ENCODE data around the gene TXLNA. TPM values are rescaled to one million over a fixed set of nuclear protein-coding genes. Genes with fewer than 3 reads are reported as not detected.

The TXLNA gene
- polyA plus RNA-seq, 1 donor: 33.7 TPM

DNA sequence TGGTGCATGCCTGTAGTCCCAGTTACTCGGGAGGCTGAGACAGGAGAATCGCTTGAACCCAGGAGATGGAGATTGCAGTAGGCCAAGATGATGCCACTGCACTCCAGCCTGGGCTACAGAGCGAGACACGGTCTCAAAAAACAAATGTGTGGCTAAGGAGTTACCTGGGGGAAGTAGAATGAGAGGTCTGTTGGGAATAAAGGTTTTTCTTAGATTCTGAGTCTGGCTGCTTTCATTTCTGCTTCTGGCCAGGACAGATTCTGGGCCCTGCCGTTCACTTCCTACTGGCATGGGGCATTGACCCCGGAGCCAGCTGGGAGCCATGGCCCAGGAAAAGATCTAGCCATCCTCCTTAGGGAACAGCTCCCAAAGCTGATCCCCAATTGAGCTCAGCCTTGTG lies 29.0 kb downstream of the TXLNA start:
- no peaks in the 10 kb centered on the region for H3K9me3 ChIP-seq (ENCODE audit: control insufficient read depth, low read depth, low read length)
- peaks cover 9% of the 10 kb centered on the region for H3K4me1 ChIP-seq (ENCODE audit: control insufficient read depth, insufficient read depth, low read length)
- H3K27me3 ChIP-seq (ENCODE audit: control insufficient read depth, insufficient read depth, low read length): no peaks in the 10 kb centered on the region
- no peak overlapping the region for H3K4me3 ChIP-seq (ENCODE audit: low read length)
- H3K36me3 ChIP-seq (ENCODE audit: control insufficient read depth, insufficient read depth, low read length): no peaks in the 10 kb centered on the region
- H3K27ac ChIP-seq (ENCODE audit: low read length): peak overlapping the region; percentile 16
- no CpG with 5 or more reads among the region's 6 CpGs for WGBS (ENCODE audit: insufficient coverage, low lambda C conversion rate)
- no peak for DNase-seq

DNA sequence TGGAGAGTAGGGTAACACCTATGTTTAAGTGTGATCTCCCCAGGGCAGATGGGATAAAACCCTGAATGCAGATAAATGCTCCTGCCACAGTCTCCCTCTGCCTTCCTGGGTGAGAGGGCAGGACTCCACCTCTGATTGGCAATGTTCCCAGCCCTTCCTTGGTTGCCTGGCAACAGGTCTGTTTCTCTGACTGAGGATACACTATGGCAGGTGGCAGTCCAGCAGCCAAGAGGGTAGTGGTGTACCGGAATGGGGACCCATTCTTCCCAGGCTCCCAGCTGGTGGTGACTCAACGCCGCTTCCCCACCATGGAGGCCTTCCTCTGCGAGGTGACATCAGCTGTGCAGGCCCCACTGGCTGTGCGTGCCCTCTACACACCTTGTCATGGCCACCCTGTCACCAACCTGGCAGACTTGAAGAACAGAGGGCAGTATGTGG lies 29.4 kb downstream of the TXLNA start, which contains the start of gene DCDC2B:
Gene DCDC2B (plus strand): TSS at position 199 of the 438 bp plus-strand sequence. CDS start 5 bp downstream, at position 204.
- Histone ChIP-seq H3K4me3 (ENCODE audit: low read length) (no peak within 1 kb of the TSS), H3K4me1 (ENCODE audit: control insufficient read depth, insufficient read depth, low read length) (peaks cover 9% of the 10 kb centered on the region), H3K27me3 (ENCODE audit: control insufficient read depth, insufficient read depth, low read length) (no peaks in the 10 kb centered on the region), H3K9me3 (ENCODE audit: control insufficient read depth, low read depth, low read length) (no peaks in the 10 kb centered on the region), H3K27ac (ENCODE audit: low read length) (peak within 1 kb of the TSS; percentile 16), H3K36me3 (ENCODE audit: control insufficient read depth, insufficient read depth, low read length) (no peaks in the 10 kb centered on the region)
- peak; percentile 79 to 91 for DNase-seq
- WGBS (ENCODE audit: insufficient coverage, low lambda C conversion rate): no CpG with 5 or more reads among the region's 5 CpGs

- peak; percentile 63 to 75 for DNase-seq
- H3K36me3 ChIP-seq (ENCODE audit: control insufficient read depth, insufficient read depth, low read length): peaks cover 39% of the 10 kb centered on the region
- peaks cover 24% of the 10 kb centered on the region for H3K4me1 ChIP-seq (ENCODE audit: control insufficient read depth, insufficient read depth, low read length)
- WGBS (ENCODE audit: insufficient coverage, low lambda C conversion rate): no CpG with 5 or more reads among the region's 10 CpGs
- H3K27ac ChIP-seq (ENCODE audit: low read length): peak overlapping the region; percentile 83
- no peak overlapping the region for H3K4me3 ChIP-seq (ENCODE audit: low read length)
- H3K27me3 ChIP-seq (ENCODE audit: control insufficient read depth, insufficient read depth, low read length): no peaks in the 10 kb centered on the region
- H3K9me3 ChIP-seq (ENCODE audit: control insufficient read depth, low read depth, low read length): no peaks in the 10 kb centered on the region
Measured at GRCh38 chr1:32215629-32216480, 36.4 kb downstream of the TXLNA start.

GRCh38 chr1:32216566-32216965 lies 37.1 kb downstream of the TXLNA start:
- H3K4me3 ChIP-seq (ENCODE audit: low read length): no peak overlapping the region
- no peaks in the 10 kb centered on the region for H3K27me3 ChIP-seq (ENCODE audit: control insufficient read depth, insufficient read depth, low read length)
- H3K9me3 ChIP-seq (ENCODE audit: control insufficient read depth, low read depth, low read length): no peaks in the 10 kb centered on the region
- no CpG with 5 or more reads among the region's 5 CpGs for WGBS (ENCODE audit: insufficient coverage, low lambda C conversion rate)
- no peak for DNase-seq
- peaks cover 39% of the 10 kb centered on the region for H3K36me3 ChIP-seq (ENCODE audit: control insufficient read depth, insufficient read depth, low read length)
- peak overlapping the region; percentile 83 for H3K27ac ChIP-seq (ENCODE audit: low read length)
- H3K4me1 ChIP-seq (ENCODE audit: control insufficient read depth, insufficient read depth, low read length): peaks cover 31% of the 10 kb centered on the region

DNA sequence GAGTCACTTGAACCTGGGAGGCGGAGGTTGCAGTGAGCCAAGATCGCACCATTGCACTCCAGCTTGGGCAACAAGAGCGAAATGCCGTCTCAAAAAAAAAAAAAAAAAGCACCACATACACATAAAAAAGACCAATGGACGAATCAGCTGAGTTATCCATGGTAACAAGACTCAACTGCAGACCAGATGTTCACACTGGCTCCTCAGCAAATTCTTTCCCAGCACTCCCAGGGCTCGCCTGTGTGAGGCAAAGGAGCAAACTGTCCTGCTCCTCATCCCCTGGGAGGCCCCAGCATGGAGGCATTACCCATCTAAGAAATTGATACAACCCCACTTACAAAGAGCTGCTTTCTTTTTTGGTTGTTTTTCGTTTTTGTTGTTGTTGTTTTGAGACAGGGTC lies 39.5 kb downstream of the TXLNA start:
- Histone ChIP-seq H3K4me1 (ENCODE audit: control insufficient read depth, insufficient read depth, low read length) (peaks cover 39% of the 10 kb centered on the region), H3K4me3 (ENCODE audit: low read length) (no peak overlapping the region), H3K27ac (ENCODE audit: low read length) (no peak overlapping the region), H3K9me3 (ENCODE audit: control insufficient read depth, low read depth, low read length) (no peaks in the 10 kb centered on the region), H3K36me3 (ENCODE audit: control insufficient read depth, insufficient read depth, low read length) (peaks cover 41% of the 10 kb centered on the region), H3K27me3 (ENCODE audit: control insufficient read depth, insufficient read depth, low read length) (no peaks in the 10 kb centered on the region)
- WGBS (ENCODE audit: insufficient coverage, low lambda C conversion rate): 80% methylated on average over 1 of the region's 7 CpGs
- DNase-seq: no peak

GRCh38 chr1:32220746-32221580 lies 41.5 kb downstream of the TXLNA start:
- Histone ChIP-seq H3K4me1 (ENCODE audit: control insufficient read depth, insufficient read depth, low read length) (peaks cover 29% of the 10 kb centered on the region), H3K36me3 (ENCODE audit: control insufficient read depth, insufficient read depth, low read length) (peaks cover 40% of the 10 kb centered on the region), H3K9me3 (ENCODE audit: control insufficient read depth, low read depth, low read length) (no peaks in the 10 kb centered on the region), H3K27me3 (ENCODE audit: control insufficient read depth, insufficient read depth, low read length) (no peaks in the 10 kb centered on the region), H3K27ac (ENCODE audit: low read length) (no peak overlapping the region), H3K4me3 (ENCODE audit: low read length) (peak overlapping the region; percentile 98)
- WGBS (ENCODE audit: insufficient coverage, low lambda C conversion rate): no CpG with 5 or more reads among the region's 4 CpGs
- DNase-seq: peak in 1 of 2 donors; percentile 8

DNA sequence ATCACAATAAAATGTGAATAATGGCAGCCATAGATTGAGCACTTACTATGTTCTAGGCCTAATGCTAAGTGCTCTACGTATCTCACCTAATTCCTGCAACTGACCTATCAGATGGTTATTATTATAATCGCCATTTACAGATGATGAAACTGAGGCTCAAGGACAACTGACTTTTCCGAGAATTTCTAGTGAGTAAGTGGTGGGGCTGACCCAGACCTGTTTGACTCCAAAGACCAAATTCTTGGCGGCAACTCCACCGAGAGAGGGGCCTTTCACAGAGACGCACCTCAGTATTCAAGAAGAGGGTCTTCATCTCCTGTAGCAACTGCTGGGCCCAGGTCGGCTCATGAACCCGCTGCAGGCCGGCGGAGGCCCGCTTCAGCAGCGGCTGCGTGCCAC lies 42.1 kb downstream of the TXLNA start:
- peaks cover 41% of the 10 kb centered on the region for H3K36me3 ChIP-seq (ENCODE audit: control insufficient read depth, insufficient read depth, low read length)
- H3K27me3 ChIP-seq (ENCODE audit: control insufficient read depth, insufficient read depth, low read length): no peaks in the 10 kb centered on the region
- DNase-seq: no peak
- no peaks in the 10 kb centered on the region for H3K9me3 ChIP-seq (ENCODE audit: control insufficient read depth, low read depth, low read length)
- peaks cover 24% of the 10 kb centered on the region for H3K4me1 ChIP-seq (ENCODE audit: control insufficient read depth, insufficient read depth, low read length)
- H3K27ac ChIP-seq (ENCODE audit: low read length): peak overlapping the region; percentile 80
- no CpG with 5 or more reads among the region's 13 CpGs for WGBS (ENCODE audit: insufficient coverage, low lambda C conversion rate)
- H3K4me3 ChIP-seq (ENCODE audit: low read length): peak overlapping the region; percentile 98

DNA sequence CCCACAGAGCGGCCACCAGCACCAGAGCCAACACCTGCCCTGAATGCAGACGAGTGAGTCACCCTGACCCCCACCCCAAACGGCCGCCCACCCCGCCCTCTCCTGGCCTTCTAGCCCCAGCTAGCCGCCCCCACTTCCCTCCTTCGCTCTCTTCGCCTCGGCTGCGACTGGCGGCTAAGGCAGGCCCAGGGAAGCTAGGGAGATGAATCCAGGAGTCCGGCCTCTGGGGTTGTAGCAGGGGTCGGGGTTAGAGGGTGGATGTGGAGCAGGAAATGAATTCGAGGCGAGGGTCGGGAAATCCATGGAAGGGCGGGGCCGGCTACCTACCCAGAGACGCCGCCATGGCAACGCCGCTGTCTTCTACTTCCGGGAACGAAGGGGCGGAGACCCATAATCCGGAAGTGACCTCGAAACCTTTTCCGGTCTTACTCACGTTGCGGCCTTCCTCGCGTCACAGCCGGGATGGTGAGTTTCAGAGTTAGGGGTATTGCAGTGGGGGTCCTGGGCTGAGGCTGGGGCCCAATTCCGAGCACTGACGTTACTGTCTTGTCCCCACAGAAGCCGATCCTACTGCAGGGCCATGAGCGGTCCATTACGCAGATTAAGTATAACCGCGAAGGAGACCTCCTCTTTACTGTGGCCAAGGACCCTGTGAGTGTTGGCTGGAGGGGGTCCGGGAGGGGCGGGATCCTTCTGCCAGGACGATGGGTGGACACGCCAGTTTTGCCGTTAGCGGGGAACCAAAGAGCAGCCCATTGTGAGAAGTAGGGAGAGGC lies 42.7 kb downstream of the TXLNA start, which contains the start of the genes EIF3I and TMEM234:
Gene EIF3I (plus strand): TSS at position 428 of the 776 bp plus-strand sequence. CDS start 35 bp downstream, at position 463.
Gene TMEM234 (minus strand): TSS at position 374 of the 776 bp plus-strand sequence. CDS start 31 bp downstream, at position 343.
- WGBS (ENCODE audit: insufficient coverage, low lambda C conversion rate): no CpG with 5 or more reads among the region's 46 CpGs
- H3K36me3 ChIP-seq (ENCODE audit: control insufficient read depth, insufficient read depth, low read length): peaks cover 39% of the 10 kb centered on the region
- no peaks in the 10 kb centered on the region for H3K27me3 ChIP-seq (ENCODE audit: control insufficient read depth, insufficient read depth, low read length)
- peak within 1 kb of the TSS; percentile 98 for H3K4me3 ChIP-seq (ENCODE audit: low read length)
- DNase-seq: peak; percentile 91 to 93
- peaks cover 19% of the 10 kb centered on the region for H3K4me1 ChIP-seq (ENCODE audit: control insufficient read depth, insufficient read depth, low read length)
- no peaks in the 10 kb centered on the region for H3K9me3 ChIP-seq (ENCODE audit: control insufficient read depth, low read depth, low read length)
- peak within 1 kb of the TSS; percentile 80 for H3K27ac ChIP-seq (ENCODE audit: low read length)

- Histone ChIP-seq H3K4me3 (ENCODE audit: low read length) (no peak overlapping the region), H3K27me3 (ENCODE audit: control insufficient read depth, insufficient read depth, low read length) (no peaks in the 10 kb centered on the region), H3K9me3 (ENCODE audit: control insufficient read depth, low read depth, low read length) (no peaks in the 10 kb centered on the region), H3K36me3 (ENCODE audit: control insufficient read depth, insufficient read depth, low read length) (peaks cover 46% of the 10 kb centered on the region), H3K4me1 (ENCODE audit: control insufficient read depth, insufficient read depth, low read length) (peaks cover 17% of the 10 kb centered on the region), H3K27ac (ENCODE audit: low read length) (no peak overlapping the region)
- WGBS (ENCODE audit: insufficient coverage, low lambda C conversion rate): no CpG with 5 or more reads among the region's 3 CpGs
- DNase-seq: no peak
Measured at GRCh38 chr1:32223683-32224082, 44.2 kb downstream of the TXLNA start.
